Natural killer cell treated with Interleukin-12 subunit alpha and Interleukin-12 subunit beta and Interleukin-15 and Interleukin-18, amount 100 ng/mL, for 72 hours (primary cell): ENCODE measurements around the gene MAGI1. TPM values are rescaled to one million over a fixed set of nuclear protein-coding genes. Genes with fewer than 3 reads are reported as not detected.

Source experiments
- ATAC-seq, 2 donors: fragments of 150-1000 bp; cut with Tn5 transposase in 1 of 2; sonication (Bioruptor Pico), chemical (Tn5 transposase) in 1 of 2; 2 replicates each; pipeline ENCODE4 v1.10.0; 2021
- DNase-seq: peaks from one replicate; pipeline ENCODE4 v3.0.0; 2022; ENCODE audit warnings: low spot score
- H3K27ac Mint-ChIP-seq, 2 donors: 1 replicate in 1 of 2; 2 replicates in 1 of 2; pipeline ENCODE4 v1.8.0; 2022; ENCODE audit warnings: mixed read lengths in 2 of 2, mild to moderate bottlenecking in 1 of 2, moderate library complexity in 1 of 2
- H3K27me3 Mint-ChIP-seq, 2 donors: 1 replicate in 1 of 2; 2 replicates in 1 of 2; pipeline ENCODE4 v1.8.0; 2022; ENCODE audit warnings: mixed read lengths in 2 of 2
- H3K36me3 Mint-ChIP-seq: one replicate; pipeline ENCODE4 v1.8.0; 2022; ENCODE audit warnings: mixed read lengths
- H3K4me1 Mint-ChIP-seq, 2 donors: 1 replicate in 1 of 2; 2 replicates in 1 of 2; pipeline ENCODE4 v1.8.0; 2022; ENCODE audit warnings: low read depth in 2 of 2, mixed read lengths in 2 of 2, mild to moderate bottlenecking in 1 of 2
- H3K4me3 Mint-ChIP-seq: one replicate; pipeline ENCODE4 v1.8.0; 2022; ENCODE audit warnings: mixed read lengths
- H3K9me3 Mint-ChIP-seq: 2 replicates; pipeline ENCODE4 v1.8.0; 2022; ENCODE audit warnings: mixed read lengths
- total RNA-seq, 2 donors: library from RNA; stranded (reverse); gene quantifications; one replicate each; pipeline ENCODE4 v1.2.3, GENCODE V29; 2022

MAGI1 gene
- total RNA-seq, 2 donors from 2014 or later = not detected

DNA sequence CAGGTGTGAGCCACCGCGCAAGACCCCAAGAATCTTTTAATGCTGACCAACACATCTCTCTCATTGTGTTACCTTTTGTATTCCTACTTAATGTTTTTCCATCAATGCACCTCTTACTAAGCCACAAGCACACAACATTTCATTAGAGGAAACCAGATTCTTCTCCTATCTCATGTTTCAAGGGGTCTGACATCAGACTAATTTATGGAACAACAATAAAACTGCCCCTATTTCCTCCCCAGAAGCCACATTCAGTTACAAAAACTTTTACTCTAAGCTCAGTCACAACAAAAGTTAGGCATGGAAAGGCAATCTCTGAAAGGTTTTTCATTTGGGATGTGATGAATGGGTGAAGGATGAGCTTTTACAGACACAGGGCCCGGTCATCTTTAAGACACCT is 251.8 kb downstream of the MAGI1 start:
- H3K27me3 Mint-ChIP-seq = peaks cover 0 to 10% of the 10 kb centered on the region in 2 donors
- H3K27ac Mint-ChIP-seq = no peak overlapping the region
- ATAC-seq (no peak), DNase-seq (no peak)
- H3K9me3 Mint-ChIP-seq = no peaks in the 10 kb centered on the region
- H3K36me3 Mint-ChIP-seq = no peaks in the 10 kb centered on the region
- H3K4me3 Mint-ChIP-seq = no peak overlapping the region
- no peaks in the 10 kb centered on the region for H3K4me1 Mint-ChIP-seq

DNA sequence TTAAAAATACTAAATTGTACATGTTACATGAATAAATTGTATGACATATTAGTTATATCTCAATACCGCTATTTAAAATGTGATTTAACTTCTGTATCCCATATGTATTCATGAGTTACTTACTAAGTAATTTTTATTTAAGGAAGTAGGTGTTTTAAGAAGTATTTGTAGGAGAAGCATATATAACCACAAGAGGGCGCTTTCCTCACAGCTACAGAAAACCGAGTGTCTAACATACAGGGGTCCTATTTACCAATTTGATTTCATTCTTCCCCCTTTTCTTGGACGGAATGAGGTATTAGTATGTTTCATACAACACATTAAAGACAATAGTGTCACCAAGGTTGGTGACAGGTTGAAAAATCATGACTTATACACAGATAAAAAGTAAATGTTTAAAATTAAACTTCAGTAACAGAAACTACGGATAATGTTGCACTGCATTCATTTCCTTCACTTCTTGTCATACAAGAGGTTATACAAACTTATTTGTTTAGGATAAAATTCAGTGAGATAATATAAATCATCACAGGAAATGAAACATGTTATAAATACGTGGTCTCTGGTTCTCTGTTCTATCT is 253.6 kb downstream of the MAGI1 start:
- H3K4me3 Mint-ChIP-seq = no peak overlapping the region
- no peaks in the 10 kb centered on the region for H3K36me3 Mint-ChIP-seq
- DNase-seq = no peak
- H3K27me3 Mint-ChIP-seq = peaks cover 0 to 10% of the 10 kb centered on the region in 2 donors
- no peaks in the 10 kb centered on the region for H3K4me1 Mint-ChIP-seq
- no peak for ATAC-seq
- no peaks in the 10 kb centered on the region for H3K9me3 Mint-ChIP-seq
- no peak overlapping the region for H3K27ac Mint-ChIP-seq

DNA sequence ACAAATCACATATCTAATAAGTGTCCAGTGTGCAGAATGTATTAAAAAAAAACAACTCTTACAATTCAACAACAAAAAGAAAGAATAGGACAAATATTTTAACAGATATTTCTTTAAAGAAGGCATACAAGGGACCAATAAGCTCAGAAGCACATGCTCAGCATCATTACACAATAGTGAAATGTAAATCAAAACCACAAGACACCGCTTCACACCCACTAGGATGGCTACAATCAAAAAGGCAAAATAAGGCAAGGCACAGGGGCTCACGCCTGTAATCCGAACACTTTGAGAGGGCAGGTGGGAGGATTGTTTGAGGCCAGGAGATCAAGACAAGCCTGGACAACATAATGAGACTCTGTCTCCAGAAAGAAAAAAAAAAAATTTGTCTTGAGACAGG is 255.6 kb downstream of the MAGI1 start:
- no peak overlapping the region for H3K4me3 Mint-ChIP-seq

DNA sequence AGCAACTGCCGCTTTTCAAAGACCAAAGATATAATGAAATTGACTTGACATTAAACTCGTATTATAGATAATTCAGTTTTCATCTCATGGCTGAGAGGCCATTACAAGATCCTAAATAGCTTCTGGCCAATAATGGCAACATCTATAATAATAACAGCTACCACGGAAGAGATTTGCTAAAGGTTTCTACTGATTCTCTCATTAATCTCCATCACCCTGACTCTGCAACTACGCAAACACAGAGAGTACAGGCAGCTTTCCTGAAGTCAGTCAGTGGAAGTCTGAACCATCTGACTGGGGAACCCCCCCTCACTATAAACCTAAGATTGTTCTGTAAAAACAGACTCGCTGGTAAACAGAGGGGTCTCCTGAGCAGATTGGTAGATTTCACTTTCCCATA is 257.1 kb downstream of the MAGI1 start:
- Mint-ChIP-seq H3K4me3 (no peak overlapping the region), H3K9me3 (no peaks in the 10 kb centered on the region), H3K4me1 (no peaks in the 10 kb centered on the region), H3K27me3 (no peaks in the 10 kb centered on the region), H3K27ac (no peak overlapping the region), H3K36me3 (no peaks in the 10 kb centered on the region)
- no peak for DNase-seq
- ATAC-seq = no peak

More for the DNA sequence above, 255.6 kb downstream of the MAGI1 start:
- ATAC-seq (no peak), DNase-seq (no peak)
- Mint-ChIP-seq H3K4me1 (no peaks in the 10 kb centered on the region), H3K27me3 (peaks cover 0 to 10% of the 10 kb centered on the region in 2 donors), H3K36me3 (no peaks in the 10 kb centered on the region), H3K27ac (no peak overlapping the region), H3K9me3 (no peaks in the 10 kb centered on the region)

DNA sequence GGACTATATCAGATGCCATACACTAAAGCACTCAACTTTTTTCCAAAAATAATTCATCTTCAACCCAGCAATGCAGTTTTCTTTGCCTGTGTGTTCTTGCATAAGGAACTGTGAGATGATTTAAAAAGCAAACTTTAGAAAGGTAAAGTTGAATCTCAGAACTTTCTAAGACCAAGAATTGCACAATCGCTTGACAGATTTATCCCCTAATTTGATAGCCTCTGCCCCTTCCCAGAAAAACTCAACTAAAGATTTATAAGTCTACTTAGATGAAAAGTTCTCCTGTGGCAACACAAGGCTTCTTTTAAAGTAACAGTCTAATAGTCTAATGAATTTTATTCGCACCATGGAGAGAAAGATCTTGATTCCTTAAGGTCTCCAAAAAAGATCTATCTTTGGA is 259.3 kb downstream of the MAGI1 start:
- H3K4me3 Mint-ChIP-seq = no peak overlapping the region
- H3K27me3 Mint-ChIP-seq = no peaks in the 10 kb centered on the region
- no peak overlapping the region for H3K27ac Mint-ChIP-seq
- DNase-seq (no peak), ATAC-seq (no peak)
- H3K4me1 Mint-ChIP-seq = no peaks in the 10 kb centered on the region
- H3K9me3 Mint-ChIP-seq = no peaks in the 10 kb centered on the region
- no peaks in the 10 kb centered on the region for H3K36me3 Mint-ChIP-seq

DNA sequence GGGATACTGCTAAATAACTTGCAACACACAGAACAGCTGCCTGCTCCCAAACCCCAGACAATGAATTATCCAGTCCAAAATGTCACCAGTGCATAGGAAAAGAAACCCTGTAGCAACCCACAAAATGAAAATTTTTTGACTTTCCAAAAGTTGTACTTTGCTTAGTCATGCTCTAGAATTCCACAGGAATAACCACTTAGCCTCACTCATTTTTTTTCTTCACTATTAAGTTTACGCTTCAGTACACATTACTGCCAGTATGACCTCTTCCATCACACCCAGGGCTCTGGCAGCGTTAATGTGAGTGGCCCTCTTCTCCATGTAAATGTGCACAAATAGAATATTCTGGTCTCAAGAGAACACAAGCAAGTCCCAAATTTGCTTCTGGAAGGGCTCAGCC is 259.8 kb downstream of the MAGI1 start:
- DNase-seq (no peak), ATAC-seq (no peak)
- H3K36me3 Mint-ChIP-seq = no peaks in the 10 kb centered on the region
- no peak overlapping the region for H3K27ac Mint-ChIP-seq
- H3K27me3 Mint-ChIP-seq = no peaks in the 10 kb centered on the region
- no peak overlapping the region for H3K4me3 Mint-ChIP-seq
- no peaks in the 10 kb centered on the region for H3K4me1 Mint-ChIP-seq
- no peaks in the 10 kb centered on the region for H3K9me3 Mint-ChIP-seq

DNA sequence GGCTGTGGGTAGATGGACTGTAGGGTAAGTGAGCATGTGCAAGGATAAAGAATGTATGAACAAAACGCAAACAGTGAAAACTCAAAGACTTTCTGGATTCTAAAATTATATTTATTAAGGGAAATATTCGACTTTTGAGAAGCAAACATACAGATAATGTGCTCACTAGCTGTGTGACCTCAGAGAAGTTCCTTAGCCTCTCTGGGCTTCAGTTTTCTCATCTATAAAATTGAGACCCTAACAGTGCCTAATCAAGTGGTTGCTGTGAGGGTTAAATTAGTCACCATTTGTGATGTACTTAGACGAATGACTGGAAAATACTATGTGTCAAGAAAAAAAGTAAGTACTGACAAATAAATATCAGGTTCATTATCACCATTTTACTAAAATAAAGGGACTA is 261.7 kb downstream of the MAGI1 start:
- Mint-ChIP-seq H3K4me3 (no peak overlapping the region), H3K4me1 (no peaks in the 10 kb centered on the region), H3K36me3 (no peaks in the 10 kb centered on the region)

DNA sequence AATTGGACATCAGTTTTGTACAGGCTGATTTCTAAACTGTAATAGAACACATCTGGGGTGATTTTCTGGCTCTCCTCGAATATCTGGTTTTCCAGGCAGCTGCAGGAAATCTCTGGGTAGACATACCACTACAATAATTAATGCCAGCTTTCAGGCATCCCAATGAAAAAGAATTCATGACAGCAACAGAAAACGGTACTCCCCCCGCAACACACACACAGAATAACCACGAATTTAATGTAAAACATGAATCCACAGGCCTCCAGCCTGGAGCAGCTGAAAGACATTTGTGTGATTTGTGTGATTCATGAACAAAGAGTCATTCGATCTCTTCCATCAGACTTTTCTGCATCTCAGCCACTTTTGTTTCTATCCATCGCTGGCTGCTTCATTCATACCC is 262.2 kb downstream of the MAGI1 start:
- ATAC-seq = no peak
- H3K9me3 Mint-ChIP-seq = peaks cover 5% of the 10 kb centered on the region
- H3K27me3 Mint-ChIP-seq = peaks cover 0 to 7% of the 10 kb centered on the region in 2 donors
- H3K27ac Mint-ChIP-seq = no peak overlapping the region
- DNase-seq = no peak
- no peak overlapping the region for H3K4me3 Mint-ChIP-seq
- H3K4me1 Mint-ChIP-seq = no peaks in the 10 kb centered on the region
- no peaks in the 10 kb centered on the region for H3K36me3 Mint-ChIP-seq

More for the DNA sequence above, 261.7 kb downstream of the MAGI1 start:
- no peak overlapping the region for H3K27ac Mint-ChIP-seq
- H3K27me3 Mint-ChIP-seq = peaks cover 0 to 7% of the 10 kb centered on the region in 2 donors
- DNase-seq (no peak), ATAC-seq (no peak)
- H3K9me3 Mint-ChIP-seq = peaks cover 5% of the 10 kb centered on the region

DNA sequence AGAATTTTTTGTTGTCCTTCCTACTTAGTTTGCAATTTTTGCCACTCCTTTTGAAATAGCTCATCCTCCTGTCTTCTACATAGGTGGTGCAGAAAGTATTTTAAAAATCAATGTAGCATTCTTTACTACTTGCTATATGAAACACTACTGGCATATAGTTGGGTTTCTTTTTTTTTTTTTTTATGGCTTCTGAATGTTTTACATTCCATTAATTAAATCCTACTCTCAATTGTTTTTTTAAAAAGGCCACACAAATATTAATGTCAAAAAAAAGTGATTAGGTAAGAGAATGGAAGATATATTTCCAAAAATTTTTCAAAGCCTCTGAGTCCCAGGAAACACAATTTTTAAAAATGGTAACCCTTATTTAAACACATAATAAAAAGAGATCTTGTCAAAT is 262.6 kb downstream of the MAGI1 start:
- Mint-ChIP-seq H3K9me3 (peaks cover 5% of the 10 kb centered on the region), H3K27ac (no peak overlapping the region), H3K4me3 (no peak overlapping the region), H3K36me3 (no peaks in the 10 kb centered on the region), H3K4me1 (no peaks in the 10 kb centered on the region), H3K27me3 (peaks cover 0 to 7% of the 10 kb centered on the region in 2 donors)
- no peak for DNase-seq
- ATAC-seq = no peak

DNA sequence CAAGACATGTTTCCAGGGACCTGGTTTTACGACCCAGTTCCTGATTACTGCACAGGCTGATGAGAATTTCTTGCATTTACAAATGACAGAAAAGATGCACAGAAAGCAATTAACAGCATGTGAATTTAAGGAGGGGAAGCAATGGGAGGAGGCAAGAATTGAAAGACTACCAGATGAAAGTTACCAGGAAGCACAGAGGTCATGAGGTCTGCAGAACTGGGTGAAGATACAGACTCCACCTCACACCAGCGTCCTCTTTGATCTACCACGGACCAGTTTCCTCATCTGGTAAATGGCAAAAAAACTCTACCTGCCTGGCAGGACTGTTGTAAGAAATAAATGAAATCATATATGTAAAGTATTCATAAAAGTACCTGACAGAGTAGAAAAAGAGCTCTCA is 266.0 kb downstream of the MAGI1 start:
- ATAC-seq (no peak), DNase-seq (no peak)
- H3K9me3 Mint-ChIP-seq = peaks cover 5% of the 10 kb centered on the region
- no peak overlapping the region for H3K4me3 Mint-ChIP-seq
- no peak overlapping the region for H3K27ac Mint-ChIP-seq
- H3K36me3 Mint-ChIP-seq = no peaks in the 10 kb centered on the region
- H3K4me1 Mint-ChIP-seq = no peaks in the 10 kb centered on the region
- peaks cover 0 to 7% of the 10 kb centered on the region in 2 donors for H3K27me3 Mint-ChIP-seq

DNA sequence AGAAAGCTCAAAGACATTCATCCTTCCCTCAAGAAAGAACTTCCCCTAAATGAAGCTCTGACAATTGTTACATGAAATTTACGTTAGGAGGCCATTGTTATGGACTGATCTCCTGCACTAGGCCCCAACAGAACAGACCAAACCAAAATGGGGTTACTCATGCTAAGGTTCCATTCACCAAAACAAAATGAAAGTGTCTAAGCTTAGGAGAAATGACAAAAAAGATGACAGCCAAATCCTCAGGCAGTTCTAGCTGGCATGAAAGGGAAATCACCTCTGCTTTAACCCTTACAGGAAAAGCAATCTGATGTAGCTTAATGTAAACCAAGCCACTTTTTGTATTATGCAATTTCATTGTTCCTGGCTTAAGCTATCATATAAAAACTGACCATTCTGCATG is 271.2 kb downstream of the MAGI1 start:
- Mint-ChIP-seq H3K27ac (no peak overlapping the region), H3K9me3 (peaks cover 3% of the 10 kb centered on the region), H3K4me3 (no peak overlapping the region), H3K36me3 (no peaks in the 10 kb centered on the region), H3K4me1 (no peaks in the 10 kb centered on the region), H3K27me3 (peaks cover 0 to 5% of the 10 kb centered on the region in 2 donors)
- DNase-seq = no peak
- ATAC-seq = no peak

DNA sequence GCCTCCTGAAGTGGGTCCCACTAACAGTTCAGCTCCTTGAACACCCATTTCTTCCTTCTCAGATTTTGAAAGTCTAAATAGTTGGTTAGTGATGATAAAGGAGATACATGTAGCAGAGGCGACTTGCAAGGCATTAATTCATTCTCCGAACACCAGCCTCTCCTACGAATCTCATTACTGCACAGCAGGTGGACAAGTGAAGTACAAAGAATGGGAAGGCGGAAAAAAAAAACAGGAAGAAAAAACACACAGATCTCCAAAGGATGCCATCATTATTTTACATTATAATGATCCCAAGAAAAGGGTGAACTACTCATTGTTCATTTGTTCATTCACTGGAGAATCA is 276.5 kb downstream of the MAGI1 start:
- Mint-ChIP-seq H3K4me1 (no peaks in the 10 kb centered on the region), H3K36me3 (no peaks in the 10 kb centered on the region), H3K27me3 (no peaks in the 10 kb centered on the region), H3K9me3 (no peaks in the 10 kb centered on the region), H3K27ac (no peak overlapping the region), H3K4me3 (no peak overlapping the region)
- ATAC-seq (no peak), DNase-seq (no peak)

DNA sequence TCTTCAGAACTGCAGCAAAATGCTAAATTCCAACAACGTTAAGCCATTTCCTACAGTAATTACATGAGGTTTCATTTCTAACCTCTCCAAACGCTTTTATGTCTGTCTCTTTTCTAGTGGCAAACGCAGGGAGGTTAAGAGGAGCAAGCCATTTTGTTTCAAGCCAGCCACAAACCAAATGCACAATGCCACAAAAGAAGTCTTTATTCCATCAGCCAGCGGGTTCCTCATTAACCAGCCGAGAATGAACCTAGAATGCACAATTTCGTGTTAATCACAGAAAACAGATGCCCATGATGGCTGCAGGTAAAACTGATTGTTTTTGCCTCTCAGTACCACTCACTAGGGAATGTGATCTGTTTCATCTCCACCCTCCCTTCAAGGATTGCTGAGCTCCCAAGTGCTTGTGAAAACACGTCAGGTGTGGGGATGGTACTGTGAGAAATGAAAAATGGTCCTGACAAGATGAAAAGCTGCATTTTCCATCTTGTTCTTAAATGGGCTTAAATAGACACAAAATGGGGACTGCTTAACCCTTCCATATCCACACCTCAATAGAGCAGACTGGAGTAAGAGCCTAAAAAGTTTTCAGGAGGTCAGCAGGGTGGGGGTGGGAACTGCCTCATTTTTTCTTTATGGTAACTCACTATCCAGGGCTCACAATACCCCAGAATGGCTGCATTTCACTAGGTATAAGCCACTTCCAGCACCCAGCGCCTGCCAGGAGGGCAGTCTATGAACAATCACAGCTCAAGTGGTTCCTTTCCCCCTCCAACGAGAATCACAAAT is 277.1 kb downstream of the MAGI1 start:
- H3K36me3 Mint-ChIP-seq = no peaks in the 10 kb centered on the region
- H3K9me3 Mint-ChIP-seq = no peaks in the 10 kb centered on the region
- no peak for DNase-seq
- no peaks in the 10 kb centered on the region for H3K27me3 Mint-ChIP-seq
- H3K27ac Mint-ChIP-seq = no peak overlapping the region
- H3K4me3 Mint-ChIP-seq = no peak overlapping the region
- ATAC-seq = no peak
- no peaks in the 10 kb centered on the region for H3K4me1 Mint-ChIP-seq

DNA sequence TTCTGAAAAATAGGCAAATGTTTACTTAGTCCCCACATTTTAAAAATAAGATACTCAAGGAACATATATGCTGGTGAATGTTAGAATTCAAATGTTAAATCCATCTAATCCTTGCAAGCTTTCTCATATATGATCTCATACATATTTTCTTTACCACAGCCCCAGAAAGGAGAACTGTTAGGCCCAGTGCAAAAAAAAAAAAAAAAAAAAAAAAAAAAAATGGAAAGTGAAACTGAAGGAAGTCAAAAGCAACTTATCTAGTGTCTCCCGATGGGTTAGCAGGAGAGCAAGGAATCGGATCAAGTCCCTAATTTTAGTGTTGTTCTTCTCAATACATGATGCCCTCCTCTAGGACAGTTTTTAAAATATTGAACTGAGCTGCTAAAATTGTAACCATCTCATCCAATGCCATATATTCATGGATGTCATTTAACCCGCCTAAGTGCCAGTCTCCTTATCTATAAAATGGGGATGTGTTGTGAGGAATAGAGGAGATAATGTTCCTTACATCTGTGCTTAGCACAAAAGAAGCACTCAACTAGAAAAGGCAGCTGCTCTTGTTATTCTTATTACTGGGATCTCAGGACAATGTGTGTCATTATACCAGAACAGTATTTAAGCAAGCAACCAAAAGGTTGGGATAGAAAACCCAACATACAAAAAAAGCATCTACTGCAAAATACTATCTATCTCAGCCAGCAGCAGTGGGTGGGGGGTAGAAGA is 279.7 kb downstream of the MAGI1 start:
- Mint-ChIP-seq H3K4me3 (no peak overlapping the region), H3K36me3 (no peaks in the 10 kb centered on the region), H3K27me3 (no peaks in the 10 kb centered on the region), H3K4me1 (no peaks in the 10 kb centered on the region), H3K9me3 (no peaks in the 10 kb centered on the region), H3K27ac (no peak overlapping the region)
- DNase-seq = no peak
- no peak for ATAC-seq
